ENCODE data around the gene KCNK10. TPM values are rescaled to one million over a fixed set of nuclear protein-coding genes. Genes with fewer than 3 reads are reported as not detected.
A peak's percentile ranks its signal among the peaks of the same experiment; 100 is the strongest.

KCNK10 gene
- polyA plus RNA-seq, 1 donor, result 4.5 TPM

- WGBS (ENCODE audit: insufficient coverage, low lambda C conversion rate), result 100% methylated on average over 1 of the region's 4 CpGs
- no peaks in the 10 kb centered on the region for H3K9me3 ChIP-seq (ENCODE audit: control insufficient read depth, low read depth, low read length)
- no peak overlapping the region for H3K27ac ChIP-seq (ENCODE audit: low read length)
- H3K4me3 ChIP-seq (ENCODE audit: low read length), result no peak overlapping the region
- peaks cover 2% of the 10 kb centered on the region for H3K27me3 ChIP-seq (ENCODE audit: control insufficient read depth, insufficient read depth, low read length)
- no peaks in the 10 kb centered on the region for H3K36me3 ChIP-seq (ENCODE audit: control insufficient read depth, insufficient read depth, low read length)
- DNase-seq, result no peak
- H3K4me1 ChIP-seq (ENCODE audit: control insufficient read depth, insufficient read depth, low read length), result no peaks in the 10 kb centered on the region
Measured at GRCh38 chr14:88301381-88301780, 21.7 kb downstream of the KCNK10 start.

GRCh38 chr14:88300817-88301216 lies 22.3 kb downstream of the KCNK10 start:
- DNase-seq, result peak in 1 of 2 donors; percentile 31
- WGBS (ENCODE audit: insufficient coverage, low lambda C conversion rate), result no CpG with 5 or more reads among the region's 3 CpGs
- Histone ChIP-seq H3K36me3 (ENCODE audit: control insufficient read depth, insufficient read depth, low read length) (no peaks in the 10 kb centered on the region), H3K4me1 (ENCODE audit: control insufficient read depth, insufficient read depth, low read length) (no peaks in the 10 kb centered on the region), H3K9me3 (ENCODE audit: control insufficient read depth, low read depth, low read length) (no peaks in the 10 kb centered on the region), H3K27ac (ENCODE audit: low read length) (no peak overlapping the region), H3K4me3 (ENCODE audit: low read length) (no peak overlapping the region), H3K27me3 (ENCODE audit: control insufficient read depth, insufficient read depth, low read length) (peaks cover 2% of the 10 kb centered on the region)

- DNase-seq, result no peak
- WGBS (ENCODE audit: insufficient coverage, low lambda C conversion rate), result 92% methylated on average over 4 of the region's 6 CpGs
- H3K36me3 ChIP-seq (ENCODE audit: control insufficient read depth, insufficient read depth, low read length), result no peaks in the 10 kb centered on the region
- no peaks in the 10 kb centered on the region for H3K27me3 ChIP-seq (ENCODE audit: control insufficient read depth, insufficient read depth, low read length)
- no peaks in the 10 kb centered on the region for H3K9me3 ChIP-seq (ENCODE audit: control insufficient read depth, low read depth, low read length)
- no peaks in the 10 kb centered on the region for H3K4me1 ChIP-seq (ENCODE audit: control insufficient read depth, insufficient read depth, low read length)
- H3K4me3 ChIP-seq (ENCODE audit: low read length), result no peak overlapping the region
- H3K27ac ChIP-seq (ENCODE audit: low read length), result no peak overlapping the region
Measured at GRCh38 chr14:88299865-88300530, 23.1 kb downstream of the KCNK10 start.

GRCh38 chr14:88297306-88297705 lies 25.8 kb downstream of the KCNK10 start:
- H3K36me3 ChIP-seq (ENCODE audit: control insufficient read depth, insufficient read depth, low read length), result no peaks in the 10 kb centered on the region

GRCh38 chr14:88296351-88296750 lies 26.7 kb downstream of the KCNK10 start:
- H3K36me3 ChIP-seq (ENCODE audit: control insufficient read depth, insufficient read depth, low read length), result no peaks in the 10 kb centered on the region
- no peak overlapping the region for H3K27ac ChIP-seq (ENCODE audit: low read length)
- WGBS (ENCODE audit: insufficient coverage, low lambda C conversion rate), result no CpG with 5 or more reads among the region's 4 CpGs
- no peaks in the 10 kb centered on the region for H3K27me3 ChIP-seq (ENCODE audit: control insufficient read depth, insufficient read depth, low read length)
- H3K9me3 ChIP-seq (ENCODE audit: control insufficient read depth, low read depth, low read length), result no peaks in the 10 kb centered on the region
- H3K4me1 ChIP-seq (ENCODE audit: control insufficient read depth, insufficient read depth, low read length), result no peaks in the 10 kb centered on the region
- H3K4me3 ChIP-seq (ENCODE audit: low read length), result no peak overlapping the region
- no peak for DNase-seq

More at GRCh38 chr14:88297306-88297705, 25.8 kb downstream of the KCNK10 start:
- no peaks in the 10 kb centered on the region for H3K9me3 ChIP-seq (ENCODE audit: control insufficient read depth, low read depth, low read length)
- no peak overlapping the region for H3K4me3 ChIP-seq (ENCODE audit: low read length)
- H3K4me1 ChIP-seq (ENCODE audit: control insufficient read depth, insufficient read depth, low read length), result no peaks in the 10 kb centered on the region
- WGBS (ENCODE audit: insufficient coverage, low lambda C conversion rate), result 100% methylated on average over 1 of the region's 5 CpGs
- no peak for DNase-seq
- no peaks in the 10 kb centered on the region for H3K27me3 ChIP-seq (ENCODE audit: control insufficient read depth, insufficient read depth, low read length)
- no peak overlapping the region for H3K27ac ChIP-seq (ENCODE audit: low read length)

GRCh38 chr14:88289996-88290395 lies 33.1 kb downstream of the KCNK10 start:
- WGBS (ENCODE audit: insufficient coverage, low lambda C conversion rate), result no CpG with 5 or more reads among the region's 3 CpGs
- Histone ChIP-seq H3K36me3 (ENCODE audit: control insufficient read depth, insufficient read depth, low read length) (no peaks in the 10 kb centered on the region), H3K4me1 (ENCODE audit: control insufficient read depth, insufficient read depth, low read length) (no peaks in the 10 kb centered on the region), H3K27me3 (ENCODE audit: control insufficient read depth, insufficient read depth, low read length) (no peaks in the 10 kb centered on the region), H3K27ac (ENCODE audit: low read length) (no peak overlapping the region), H3K9me3 (ENCODE audit: control insufficient read depth, low read depth, low read length) (no peaks in the 10 kb centered on the region), H3K4me3 (ENCODE audit: low read length) (no peak overlapping the region)
- no peak for DNase-seq

- H3K4me1 ChIP-seq (ENCODE audit: control insufficient read depth, insufficient read depth, low read length), result no peaks in the 10 kb centered on the region
- H3K4me3 ChIP-seq (ENCODE audit: low read length), result no peak overlapping the region
- no peak overlapping the region for H3K27ac ChIP-seq (ENCODE audit: low read length)
- no peaks in the 10 kb centered on the region for H3K9me3 ChIP-seq (ENCODE audit: control insufficient read depth, low read depth, low read length)
- H3K27me3 ChIP-seq (ENCODE audit: control insufficient read depth, insufficient read depth, low read length), result no peaks in the 10 kb centered on the region
- DNase-seq, result no peak
- no peaks in the 10 kb centered on the region for H3K36me3 ChIP-seq (ENCODE audit: control insufficient read depth, insufficient read depth, low read length)
Measured at GRCh38 chr14:88289234-88289633, 33.8 kb downstream of the KCNK10 start.

- H3K36me3 ChIP-seq (ENCODE audit: control insufficient read depth, insufficient read depth, low read length), result no peaks in the 10 kb centered on the region
- H3K9me3 ChIP-seq (ENCODE audit: control insufficient read depth, low read depth, low read length), result no peaks in the 10 kb centered on the region
- H3K4me3 ChIP-seq (ENCODE audit: low read length), result no peak overlapping the region
- no CpG with 5 or more reads among the region's 1 CpG for WGBS (ENCODE audit: insufficient coverage, low lambda C conversion rate)
- no peak for DNase-seq
- no peaks in the 10 kb centered on the region for H3K4me1 ChIP-seq (ENCODE audit: control insufficient read depth, insufficient read depth, low read length)
- H3K27ac ChIP-seq (ENCODE audit: low read length), result no peak overlapping the region
- no peaks in the 10 kb centered on the region for H3K27me3 ChIP-seq (ENCODE audit: control insufficient read depth, insufficient read depth, low read length)
Measured at GRCh38 chr14:88286309-88286708, 36.8 kb downstream of the KCNK10 start.

GRCh38 chr14:88281447-88281846 lies 41.6 kb downstream of the KCNK10 start:
- Histone ChIP-seq H3K4me3 (ENCODE audit: low read length) (no peak overlapping the region), H3K4me1 (ENCODE audit: control insufficient read depth, insufficient read depth, low read length) (no peaks in the 10 kb centered on the region), H3K9me3 (ENCODE audit: control insufficient read depth, low read depth, low read length) (no peaks in the 10 kb centered on the region), H3K27ac (ENCODE audit: low read length) (no peak overlapping the region), H3K27me3 (ENCODE audit: control insufficient read depth, insufficient read depth, low read length) (no peaks in the 10 kb centered on the region), H3K36me3 (ENCODE audit: control insufficient read depth, insufficient read depth, low read length) (no peaks in the 10 kb centered on the region)
- DNase-seq, result no peak
- WGBS (ENCODE audit: insufficient coverage, low lambda C conversion rate), result no CpG with 5 or more reads among the region's 3 CpGs

- H3K27ac ChIP-seq (ENCODE audit: low read length), result no peak overlapping the region
- no peaks in the 10 kb centered on the region for H3K9me3 ChIP-seq (ENCODE audit: control insufficient read depth, low read depth, low read length)
- no CpG with 5 or more reads among the region's 3 CpGs for WGBS (ENCODE audit: insufficient coverage, low lambda C conversion rate)
- H3K4me1 ChIP-seq (ENCODE audit: control insufficient read depth, insufficient read depth, low read length), result no peaks in the 10 kb centered on the region
- no peak for DNase-seq
- H3K4me3 ChIP-seq (ENCODE audit: low read length), result no peak overlapping the region
- H3K36me3 ChIP-seq (ENCODE audit: control insufficient read depth, insufficient read depth, low read length), result no peaks in the 10 kb centered on the region
- H3K27me3 ChIP-seq (ENCODE audit: control insufficient read depth, insufficient read depth, low read length), result no peaks in the 10 kb centered on the region
Measured at GRCh38 chr14:88276923-88277596, 46.0 kb downstream of the KCNK10 start.
